GM23338 (cell line): ENCODE data around the gene INPP4A. TPM values are rescaled to one million over a fixed set of nuclear protein-coding genes. Genes with fewer than 3 reads are reported as not detected.

ENCODE experiments used
- ATAC-seq: fragments of 200-7000 bp; cut with Tn5 transposase; 3 replicates; pipeline ENCODE4 v1.9.1; 2020
- DNase-seq: peaks from one replicate; pipeline ENCODE4 v3.0.0-alpha.2; 2015; ENCODE audit warnings: low spot score
- H2AFZ ChIP-seq: fragments of 200-600 bp; sonication (generic); 2 replicates; pipeline ENCODE4 v1.8.0; 2016; ENCODE audit warnings: antibody characterized with exemption, mild to moderate bottlenecking, moderate library complexity
- H3F3A ChIP-seq: fragments of 200-600 bp; sonication (generic); replicated peaks from 2 replicates; pipeline ENCODE4 v1.8.0; 2017; ENCODE audit warnings: antibody characterized with exemption, mixed run types, low read depth
- H3K27ac ChIP-seq: fragments of 200-600 bp; sonication (generic); 2 replicates; pipeline ENCODE4 v1.6.1; 2016; ENCODE audit warnings: low read depth
- H3K27me3 ChIP-seq: fragments of 200-600 bp; sonication (generic); 2 replicates; pipeline ENCODE4 v1.8.0; 2016; ENCODE audit warnings: mild to moderate bottlenecking, mixed run types, moderate library complexity; ENCODE audit not compliant: insufficient read depth
- H3K36me3 ChIP-seq: fragments of 200-600 bp; sonication (generic); 2 replicates; pipeline ENCODE4 v1.8.0; 2016; ENCODE audit warnings: mild to moderate bottlenecking; ENCODE audit not compliant: insufficient read depth
- H3K4me1 ChIP-seq: fragments of 200-600 bp; sonication (generic); 2 replicates; pipeline ENCODE4 v1.8.0; 2016; ENCODE audit warnings: mild to moderate bottlenecking, moderate library complexity; ENCODE audit not compliant: insufficient read depth
- H3K4me2 ChIP-seq: fragments of 200-600 bp; sonication (generic); 2 replicates; pipeline ENCODE4 v1.7.1; 2017; ENCODE audit warnings: mixed run types
- H3K4me3 ChIP-seq: fragments of 200-600 bp; sonication (generic); 2 replicates; pipeline ENCODE4 v1.6.1; 2016; ENCODE audit warnings: mixed run types
- H3K79me2 ChIP-seq: fragments of 200-600 bp; sonication (generic); replicated peaks from 2 replicates; pipeline ENCODE4 v1.8.0; 2017; ENCODE audit warnings: mild to moderate bottlenecking; ENCODE audit not compliant: insufficient read depth
- H3K9me2 ChIP-seq: fragments of 200-600 bp; sonication (generic); 2 replicates; pipeline ENCODE4 v1.8.0; 2017; ENCODE audit not compliant: insufficient read depth
- H4K20me1 ChIP-seq: fragments of 200-600 bp; sonication (generic); replicated peaks from 2 replicates; pipeline ENCODE4 v1.8.0; 2017; ENCODE audit warnings: mild to moderate bottlenecking; ENCODE audit not compliant: insufficient read depth
- H3K27ac Mint-ChIP-seq: 2 replicates; pipeline ENCODE4 v1.8.0; 2020; ENCODE audit warnings: inconsistent platforms, mild to moderate bottlenecking, moderate library complexity, mixed read lengths
- H3K27me3 Mint-ChIP-seq: 3 replicates; pipeline ENCODE4 v1.8.0; 2022; ENCODE audit warnings: low read depth, mild to moderate bottlenecking, moderate library complexity, mixed read lengths, inconsistent platforms; ENCODE audit not compliant: insufficient read depth, poor library complexity
- H3K36me3 Mint-ChIP-seq: 3 replicates; pipeline ENCODE4 v1.8.0; 2021; ENCODE audit warnings: low read depth, mild to moderate bottlenecking, inconsistent platforms, moderate library complexity, mixed read lengths
- H3K4me1 Mint-ChIP-seq: 3 replicates; pipeline ENCODE4 v1.8.0; 2020; ENCODE audit warnings: mild to moderate bottlenecking, inconsistent platforms, mixed read lengths
- H3K4me3 Mint-ChIP-seq: 3 replicates; pipeline ENCODE4 v1.8.0; 2021; ENCODE audit warnings: moderate library complexity, mild to moderate bottlenecking, inconsistent platforms, mixed read lengths
- H3K9me3 Mint-ChIP-seq: 3 replicates; pipeline ENCODE4 v1.8.0; 2020; ENCODE audit warnings: moderate library complexity, mild to moderate bottlenecking, inconsistent platforms, mixed read lengths
- CREB1 ChIP-seq: fragments of 250-450 bp; sonication (Bioruptor Pico); IDR thresholded peaks from 2 replicates; pipeline ENCODE4 v1.5.0; 2020; ENCODE audit warnings: low read depth, mild to moderate bottlenecking, moderate library complexity
- CTCF ChIP-seq, 2 experiments: fragments of 200-600 bp in 1 of 2; sonication (generic) in 1 of 2; conservative IDR thresholded peaks; 2 replicates each; pipeline versions ENCODE4 v1.5.1 to v1.6.1; 2016 to 2017; ENCODE audit warnings: antibody characterized with exemption in 2 of 2, low read depth in 2 of 2, mild to moderate bottlenecking in 2 of 2, moderate library complexity in 1 of 2
- EZH2 ChIP-seq: fragments of 200-600 bp; sonication (generic); IDR thresholded peaks from one replicate; pipeline ENCODE4 v1.8.0; 2017; ENCODE audit warnings: antibody characterized with exemption, mild to moderate bottlenecking, low read depth; ENCODE audit not compliant: unreplicated experiment
- EZH2phosphoT487 ChIP-seq: fragments of 200-600 bp; sonication (generic); IDR thresholded peaks from one replicate; pipeline ENCODE4 v1.8.1; 2018; ENCODE audit warnings: antibody characterized with exemption; ENCODE audit not compliant: unreplicated experiment
- JUNB ChIP-seq: IDR thresholded peaks from one replicate; pipeline ENCODE4 v1.6.1; 2016; ENCODE audit warnings: antibody characterized with exemption; ENCODE audit not compliant: unreplicated experiment
- NANOG ChIP-seq: IDR thresholded peaks from 2 replicates; pipeline ENCODE4 v1.6.1; 2016; ENCODE audit warnings: antibody characterized with exemption, borderline replicate concordance
- POLR2AphosphoS5 ChIP-seq: IDR thresholded peaks from 2 replicates; pipeline ENCODE4 v1.6.1; 2016; ENCODE audit warnings: antibody characterized with exemption, low read depth
- REST ChIP-seq: IDR thresholded peaks from one replicate; pipeline ENCODE4 v1.6.1; 2018; ENCODE audit warnings: antibody characterized with exemption; ENCODE audit not compliant: unreplicated experiment
- STAT1 ChIP-seq: IDR thresholded peaks from one replicate; pipeline ENCODE4 v1.6.1; 2016; ENCODE audit warnings: antibody characterized with exemption; ENCODE audit not compliant: unreplicated experiment
- ZNF331 ChIP-seq: fragments of 250-450 bp; sonication (Bioruptor Pico); IDR thresholded peaks from 2 replicates; pipeline ENCODE4 v1.5.0; 2020; ENCODE audit warnings: low read depth, mild to moderate bottlenecking, moderate library complexity
- ZNF462 ChIP-seq: fragments of 250-450 bp; sonication (Bioruptor Pico); IDR thresholded peaks from 2 replicates; pipeline ENCODE4 v1.5.0; 2020; ENCODE audit warnings: mild to moderate bottlenecking, moderate library complexity
- polyA plus RNA-seq: library from polyadenylated mRNA; unstranded; fragments of >200 nt; fragmentation: Nextera tagmentation; extraction: Ambion mirVana; gene quantifications from 2 replicates; pipeline ENCODE4 v1.2.1, GENCODE V29; 2016
- total RNA-seq: library from RNA; depleted of rRNA; stranded (reverse); fragments of >200 nt; shearing (Covaris generic); gene quantifications from 2 replicates; pipeline ENCODE4 v1.2.3, GENCODE V29; 2014

The INPP4A gene
- total and polyA plus RNA-seq, 2 experiments from 2014 or later: 8.5 to 36.9 TPM

GRCh38 chr2:98607104-98607503 lies 162.4 kb downstream of the INPP4A start:
- Histone ChIP-seq H3F3A (peaks cover 3% of the 10 kb centered on the region), H3K4me3 (peak overlapping the region; percentile 96), H3K79me2 (peaks cover 60% of the 10 kb centered on the region), H3K27me3 (no peaks in the 10 kb centered on the region), H3K9me2 (no peaks in the 10 kb centered on the region), H2AFZ (no peak overlapping the region), H3K36me3 (peaks cover 12% of the 10 kb centered on the region; the same call in 1 of the 2 replicates), H4K20me1 (peaks cover 8% of the 10 kb centered on the region), H3K4me1 (peaks cover 17% of the 10 kb centered on the region), H3K27ac (no peak overlapping the region), H3K4me2 (peak overlapping the region; percentile 98)
- DNase-seq: no peak
- ATAC-seq: no peak
- peaks cover 32% of the 10 kb centered on the region for H3K36me3 Mint-ChIP-seq
- peak overlapping the region; percentile 86 for H3K4me3 Mint-ChIP-seq
- no peaks in the 10 kb centered on the region; the same call in 2 of the 3 replicates for H3K9me3 Mint-ChIP-seq
- peaks cover 6% of the 10 kb centered on the region for H3K27me3 Mint-ChIP-seq
- peaks cover 14% of the 10 kb centered on the region for H3K4me1 Mint-ChIP-seq
- no peak overlapping the region for H3K27ac Mint-ChIP-seq
- TF ChIP-seq CREB1 (CRISPR knock-in tag): no peak
- no peak for TF ChIP-seq POLR2AphosphoS5
- no peak for TF ChIP-seq REST
- no peak for TF ChIP-seq CTCF (conservative IDR thresholded peaks at IDR 0.05; ENCODE audit: low read depth in 2 of 2)

- Mint-ChIP-seq H3K27ac (peak overlapping the region; percentile 95), H3K27me3 (peaks cover 6% of the 10 kb centered on the region), H3K4me3 (peak overlapping the region; percentile 86), H3K9me3 (no peaks in the 10 kb centered on the region; the same call in 2 of the 3 replicates), H3K36me3 (peaks cover 30% of the 10 kb centered on the region), H3K4me1 (peaks cover 14% of the 10 kb centered on the region)
- peak overlapping the region; percentile 96 for H3K4me3 ChIP-seq
- peaks cover 14% of the 10 kb centered on the region; the same call in 1 of the 2 replicates for H3K36me3 ChIP-seq
- peaks cover 3% of the 10 kb centered on the region for H3F3A ChIP-seq
- H2AFZ ChIP-seq: peak overlapping the region; percentile 98
- no peaks in the 10 kb centered on the region for H3K27me3 ChIP-seq
- peak overlapping the region; percentile 98 for H3K4me2 ChIP-seq
- peaks cover 60% of the 10 kb centered on the region for H3K79me2 ChIP-seq
- DNase-seq (no peak), ATAC-seq (no peak)
- H3K4me1 ChIP-seq: peaks cover 17% of the 10 kb centered on the region
- H4K20me1 ChIP-seq: peaks cover 8% of the 10 kb centered on the region
- peak overlapping the region; percentile 95 for H3K27ac ChIP-seq
- no peaks in the 10 kb centered on the region for H3K9me2 ChIP-seq
- TF ChIP-seq POLR2AphosphoS5 (no peak), ZNF331 (CRISPR knock-in tag) (no peak), EZH2phosphoT487 (no peak), EZH2 (no peak), NANOG (no peak), ZNF462 (CRISPR knock-in tag) (no peak), JUNB (no peak), STAT1 (no peak)
Observed at GRCh38 chr2:98607741-98608115, 163.1 kb downstream of the INPP4A start.
